HepG2 (cell line): ENCODE results near the gene AKAP8L. TPM values are rescaled to one million over a fixed set of nuclear protein-coding genes. Genes with fewer than 3 reads are reported as not detected.

Experiments used
- ATAC-seq: fragments of 200-7000 bp; cut with Tn5 transposase; 3 replicates; pipeline ENCODE4 v1.9.1; 2020; ENCODE audit warnings: mild to moderate bottlenecking, moderate library complexity
- BruUV-seq: library from RNA; stranded (reverse); fragments of 400-500 nt; replicated peaks from 2 replicates; lab custom pipeline; 2021; lab: Mats Ljungman, UMichigan
- CTCF ChIA-PET: fragments of 300-600 bp; formaldehyde crosslinking; extraction: SDS; loops from one replicate; lab custom pipeline; 2021; ENCODE audit warnings: low total read pairs, inconsistent platforms, low intra/inter-chr PET ratio; lab: Yijun Ruan, JAX
- POLR2A ChIA-PET: fragments of 350-600 bp; sonication (Branson Sonifier 250); formaldehyde crosslinking; loops from one replicate; lab custom pipeline; 2020; ENCODE audit warnings: antibody characterized with exemption, inconsistent platforms; lab: Yijun Ruan, JAX
- DNase-seq: peaks from one replicate; pipeline ENCODE4 v3.0.0-alpha.2; 2015; ENCODE audit warnings: low spot score
- FAIRE-seq: peaks from 3 replicates; lab custom pipeline; 2011; peaks lifted over from hg19 to GRCh38; lab: Jason Lieb, UNC
- H2AFZ ChIP-seq: one replicate; pipeline ENCODE4 v1.6.1; 2011; ENCODE audit warnings: low read length, inconsistent platforms
- H3K27ac ChIP-seq: fragments of 300-600 bp; 3 replicates; pipeline ENCODE4 v1.8.0; 2011; ENCODE audit warnings: mixed run types, mild to moderate bottlenecking, mixed read lengths, low read length, inconsistent platforms; ENCODE audit not compliant: insufficient read depth; ENCODE audit errors: extremely low read length
- H3K27me3 ChIP-seq, 2 experiments: fragments of 200-600 bp in 1 of 2; 2 replicates in 1 of 2; 3 replicates in 1 of 2; pipeline versions ENCODE4 v1.6.0 to v1.8.0; 2011; ENCODE audit warnings: low read length in 2 of 2, mild to moderate bottlenecking in 2 of 2, moderate library complexity in 2 of 2, inconsistent platforms in 1 of 2; ENCODE audit not compliant: insufficient read depth in 2 of 2, control insufficient read depth in 1 of 2
- H3K36me3 ChIP-seq, 2 experiments: fragments of 200-600 bp in 1 of 2; replicated peaks in 1 of 2; 2 replicates in 1 of 2; 3 replicates in 1 of 2; pipeline versions ENCODE4 v1.5.1 to v1.8.0; 2011; ENCODE audit warnings: low read length in 2 of 2, inconsistent platforms in 1 of 2; ENCODE audit not compliant: insufficient read depth in 2 of 2, control insufficient read depth in 1 of 2
- H3K4me1 ChIP-seq: 2 replicates; pipeline ENCODE4 v1.5.1; 2012; ENCODE audit warnings: low read length, inconsistent platforms; ENCODE audit not compliant: insufficient read depth
- H3K4me2 ChIP-seq: 2 replicates; pipeline ENCODE4 v1.6.0; 2011; ENCODE audit warnings: low read depth, low read length, inconsistent platforms
- H3K4me3 ChIP-seq, 3 experiments: fragments of 200-600 bp in 1 of 3; sonication (generic), shearing (Covaris generic) in 1 of 3; replicated peaks in 1 of 3; 2 replicates each; pipeline ENCODE4 v1.5.1; 2011 to 2016; ENCODE audit warnings: low read length in 3 of 3, inconsistent platforms in 2 of 3, low read depth in 2 of 3, mild to moderate bottlenecking in 2 of 3, control low read depth in 1 of 3, mixed read lengths in 1 of 3; ENCODE audit not compliant: insufficient read depth in 1 of 3
- H3K79me2 ChIP-seq: one replicate; pipeline ENCODE4 v1.6.1; 2011; ENCODE audit warnings: low read length, inconsistent platforms; ENCODE audit not compliant: insufficient read depth
- H3K9ac ChIP-seq: 2 replicates; pipeline ENCODE4 v1.6.0; 2011; ENCODE audit warnings: mild to moderate bottlenecking, low read depth, low read length, inconsistent platforms; ENCODE audit not compliant: insufficient read depth
- H3K9me3 ChIP-seq: 2 replicates; pipeline ENCODE4 v1.5.1; 2012; ENCODE audit warnings: mild to moderate bottlenecking, low read length
- H4K20me1 ChIP-seq: 2 replicates; pipeline ENCODE4 v1.6.0; 2011; ENCODE audit warnings: inconsistent platforms, mild to moderate bottlenecking, low read length, moderate library complexity; ENCODE audit not compliant: insufficient read depth
- CTCF ChIP-seq: sonication (generic); formaldehyde crosslinking; IDR thresholded peaks from 2 replicates; pipeline ENCODE4 v1.5.0; 2020; ENCODE audit warnings: mild to moderate bottlenecking, missing genetic modification reagents, moderate library complexity
- IRF1 ChIP-seq: sonication (generic); formaldehyde crosslinking; IDR thresholded peaks from 2 replicates; pipeline ENCODE4 v1.4.0; 2020; ENCODE audit warnings: low read depth, mild to moderate bottlenecking, missing genetic modification reagents
- KLF11 ChIP-seq: IDR thresholded peaks from 2 replicates; pipeline ENCODE4 v1.6.1; 2016; ENCODE audit warnings: missing compliant biosample characterization
- MTA1 ChIP-seq: sonication (generic); formaldehyde crosslinking; IDR thresholded peaks from 2 replicates; pipeline ENCODE4 v1.4.0; 2020; ENCODE audit warnings: missing genetic modification reagents, mild to moderate bottlenecking, borderline replicate concordance
- NCOA5 ChIP-seq: sonication (generic); formaldehyde crosslinking; IDR thresholded peaks from 2 replicates; pipeline ENCODE4 v1.4.0; 2020; ENCODE audit warnings: missing genetic modification reagents
- RARA ChIP-seq: IDR thresholded peaks from 2 replicates; pipeline ENCODE4 v1.6.1; 2016; ENCODE audit warnings: missing genetic modification reagents, missing compliant biosample characterization
- SMAD9 ChIP-seq: sonication (generic); formaldehyde crosslinking; IDR thresholded peaks from 2 replicates; pipeline ENCODE4 v1.5.1; 2020; ENCODE audit warnings: mild to moderate bottlenecking, missing genetic modification reagents
- STAG1 ChIP-seq: sonication (generic); formaldehyde crosslinking; IDR thresholded peaks from 2 replicates; pipeline ENCODE4 v1.4.0; 2020; ENCODE audit warnings: missing genetic modification reagents
- XRCC5 ChIP-seq: fragments of 200-400 bp; formaldehyde crosslinking; optimal IDR thresholded peaks from 2 replicates; pipeline ENCODE3; 2017; ENCODE audit warnings: mild to moderate bottlenecking, low read length
- YY1 ChIP-seq: IDR thresholded peaks from 2 replicates; pipeline ENCODE4 v1.6.1; 2011; ENCODE audit warnings: low read length, low read depth, moderate library complexity, mild to moderate bottlenecking; ENCODE audit not compliant: insufficient read depth, insufficient replicate concordance
- ZFP36 ChIP-seq: fragments of 150-350 bp; IDR thresholded peaks from 2 replicates; pipeline ENCODE4 v1.6.1; 2018; ENCODE audit warnings: borderline replicate concordance, low read length, low read depth; ENCODE audit not compliant: partially characterized antibody
- ZNF772 ChIP-seq: sonication (generic); formaldehyde crosslinking; IDR thresholded peaks from 2 replicates; pipeline ENCODE4 v1.5.0; 2020; ENCODE audit warnings: mild to moderate bottlenecking, missing genetic modification reagents
- WGBS: methylation state at CpG from one replicate; pipeline ENCODE4 v1.1.6; 2017; ENCODE audit warnings: low lambda C conversion rate; 5-methylcytosine and 5-hydroxymethylcytosine counted together
- in situ Hi-C: cut with HindIII; loops from 2 replicates; pipeline ENCODE4 v1.10.0; 2017; ENCODE audit warnings: low pct_unique_long_range_greater_than_20kb; ENCODE audit not compliant: extremely low pct_ligation_motif_present
- intact Hi-C: fragments of 100-400 bp; cut with micrococcal nuclease; formaldehyde crosslinking; loops from one replicate; pipeline ENCODE4 v1.10.0; 2022; ENCODE audit not compliant: unreplicated experiment
- polyA plus RNA-seq, 8 experiments: library from polyadenylated mRNA; depleted of rRNA in 3 of 8; stranded (reverse) in 7 of 8; unstranded in 1 of 8; fragments of >200 nt; fragmentation: Illumina TruSeq in 4 of 8; extraction: Trizol in 4 of 8; gene quantifications; 2 replicates each; pipeline versions ENCODE4 v1.2.1 to v1.2.3, GENCODE V29; 2011 to 2016; ENCODE audit warnings: low read depth in 4 of 8, missing spikeins in 1 of 8, mixed read lengths in 1 of 8; ENCODE audit not compliant: insufficient read depth in 1 of 8
- total RNA-seq, 5 experiments: library from RNA; depleted of rRNA; stranded (reverse); fragments of >200 nt; fragmentation: Illumina TruSeq; extraction: Trizol; gene quantifications; 2 replicates each; pipeline ENCODE4 v1.2.3, GENCODE V29; 2016; ENCODE audit warnings: low read depth in 1 of 5
- TF ChIP-seq, protein P1 (sequence below): sonication (generic); formaldehyde crosslinking; IDR thresholded peaks from 2 replicates; pipeline ENCODE4 v1.4.0; 2020; ENCODE audit warnings: missing genetic modification reagents
- TF ChIP-seq, protein P2 (sequence below): sonication (generic); formaldehyde crosslinking; IDR thresholded peaks from 2 replicates; pipeline ENCODE4 v1.5.0; 2020; ENCODE audit warnings: mild to moderate bottlenecking, missing genetic modification reagents

Gene AKAP8L
- total and polyA plus RNA-seq, 2 of the 13 experiments (the other 11 are each of a cell fraction or from before 2014, with no cell fraction given): 48.2 to 49.6 TPM

DNA sequence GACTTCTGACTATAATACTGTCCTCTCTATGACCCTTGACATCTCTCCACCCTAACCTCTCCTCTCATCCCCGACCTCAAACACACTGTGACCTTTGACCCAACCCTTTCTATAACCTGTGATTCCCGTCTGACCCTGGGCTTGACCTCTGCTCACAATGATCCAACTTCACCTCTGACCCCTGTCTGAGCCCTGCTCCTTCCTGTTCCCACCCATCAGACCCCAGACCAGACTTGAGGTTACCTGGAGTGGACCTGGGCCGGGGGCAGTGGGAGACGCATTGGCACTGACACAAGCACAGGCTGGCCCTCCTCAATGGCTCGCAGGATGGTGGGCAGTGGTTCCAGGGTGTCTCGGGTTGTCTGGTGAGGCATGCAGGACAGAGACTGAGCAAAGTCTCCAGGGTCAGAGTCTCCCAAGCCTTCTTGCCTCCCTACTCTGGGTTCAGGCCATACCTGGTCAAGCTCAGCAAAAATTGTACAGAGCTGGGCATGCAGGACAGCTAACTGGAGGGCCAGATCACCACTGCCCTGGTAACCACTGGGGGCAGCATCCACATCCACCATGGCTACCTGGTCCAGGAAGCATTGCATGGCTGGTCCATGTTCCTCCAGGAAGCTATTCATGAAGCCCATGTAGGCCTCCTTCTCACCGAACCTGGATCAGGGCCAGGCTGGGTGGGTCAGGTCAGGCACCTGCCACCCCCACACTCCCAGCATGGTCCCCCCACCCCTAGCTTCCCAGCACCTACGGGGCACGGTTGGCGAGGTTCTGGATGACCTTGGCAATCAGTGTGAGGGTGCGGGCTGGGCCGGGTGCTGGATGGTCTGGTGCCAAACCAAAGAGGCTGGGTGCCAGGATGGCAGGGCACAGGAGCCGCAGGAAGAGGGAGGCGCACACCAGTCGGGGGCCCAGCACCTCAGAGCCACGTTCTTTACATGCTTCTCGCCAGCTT is 35.4 kb upstream of the AKAP8L start (continued):
- TF ChIP-seq XRCC5 (peak; percentile 45), ZNF772 (CRISPR knock-in tag) (no peak), CTCF (CRISPR knock-in tag) (peak; percentile 56), YY1 (peak; percentile 27), NCOA5 (no peak), KLF11 (CRISPR knock-in tag) (no peak), STAG1 (CRISPR knock-in tag) (peak; percentile 42), RARA (CRISPR knock-in tag) (peak; percentile 51; the same call in 1 of the 2 replicates), IRF1 (CRISPR knock-in tag) (no peak)

- Histone ChIP-seq H4K20me1 (no peaks in the 10 kb centered on the region), H3K4me1 (peaks cover 37% of the 10 kb centered on the region), H3K9me3 (no peaks in the 10 kb centered on the region), H3K9ac (no peak overlapping the region), H3K27me3 (no peaks in the 10 kb centered on the region), H3K27ac (no peak overlapping the region), H3K79me2 (no peaks in the 10 kb centered on the region), H3K36me3 (no peaks in the 10 kb centered on the region), H3K4me3 (peak overlapping the region in 1 of 3 experiments; percentile 61; a peak in 1 of 6 replicates), H3K4me2 (peak overlapping the region; percentile 69), H2AFZ (no peak overlapping the region)
- DNase-seq (no peak), FAIRE-seq (no peak), ATAC-seq (no peak)
- WGBS: 0% methylated on average over 2 of the region's 44 CpGs
- no TSS peak for BruUV-seq
- ChIA-PET POLR2A (interaction anchor here (1.4 to 2.2 kb wide), 2 partner anchors 20 to 34 kb away, joined by 7 to 18 read pairs; partner anchors contain the start of gene AKAP8L), CTCF (no interaction called here)
- in situ Hi-C loops (no loop called here), intact Hi-C loops (no loop called here)
- TF ChIP-seq MTA1 (CRISPR knock-in tag): peak; percentile 43; the same call in 1 of the 2 replicates
- TF ChIP-seq, protein P1, sequence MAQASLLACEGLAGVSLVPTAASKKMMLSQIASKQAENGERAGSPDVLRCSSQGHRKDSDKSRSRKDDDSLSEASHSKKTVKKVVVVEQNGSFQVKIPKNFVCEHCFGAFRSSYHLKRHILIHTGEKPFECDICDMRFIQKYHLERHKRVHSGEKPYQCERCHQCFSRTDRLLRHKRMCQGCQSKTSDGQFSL: no peak
- no peak for TF ChIP-seq SMAD9 (CRISPR knock-in tag)
- TF ChIP-seq ZFP36: no peak
- TF ChIP-seq, protein P2, sequence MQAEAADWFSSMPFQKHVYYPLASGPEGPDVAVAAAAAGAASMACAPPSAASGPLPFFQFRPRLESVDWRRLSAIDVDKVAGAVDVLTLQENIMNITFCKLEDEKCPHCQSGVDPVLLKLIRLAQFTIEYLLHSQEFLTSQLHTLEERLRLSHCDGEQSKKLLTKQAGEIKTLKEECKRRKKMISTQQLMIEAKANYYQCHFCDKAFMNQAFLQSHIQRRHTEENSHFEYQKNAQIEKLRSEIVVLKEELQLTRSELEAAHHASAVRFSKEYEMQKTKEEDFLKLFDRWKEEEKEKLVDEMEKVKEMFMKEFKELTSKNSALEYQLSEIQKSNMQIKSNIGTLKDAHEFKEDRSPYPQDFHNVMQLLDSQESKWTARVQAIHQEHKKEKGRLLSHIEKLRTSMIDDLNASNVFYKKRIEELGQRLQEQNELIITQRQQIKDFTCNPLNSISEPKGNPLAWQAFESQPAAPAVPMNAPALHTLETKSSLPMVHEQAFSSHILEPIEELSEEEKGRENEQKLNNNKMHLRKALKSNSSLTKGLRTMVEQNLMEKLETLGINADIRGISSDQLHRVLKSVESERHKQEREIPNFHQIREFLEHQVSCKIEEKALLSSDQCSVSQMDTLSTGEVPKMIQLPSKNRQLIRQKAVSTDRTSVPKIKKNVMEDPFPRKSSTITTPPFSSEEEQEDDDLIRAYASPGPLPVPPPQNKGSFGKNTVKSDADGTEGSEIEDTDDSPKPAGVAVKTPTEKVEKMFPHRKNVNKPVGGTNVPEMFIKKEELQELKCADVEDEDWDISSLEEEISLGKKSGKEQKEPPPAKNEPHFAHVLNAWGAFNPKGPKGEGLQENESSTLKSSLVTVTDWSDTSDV (CRISPR knock-in tag): no peak
Measured at GRCh38 chr19:15453091-15453578, 34.3 kb upstream of the AKAP8L start.
